Brain pericyte (primary cell): ENCODE data around the gene TMEM191B.
"Not testable (repeated sequence)": the region's sequence is repeated elsewhere in the genome, so short reads cannot be mapped to it uniquely, and the experiment has no call there.

Experiments used
- DNase-seq: peaks from one replicate; pipeline ENCODE4 v3.0.0-alpha.2; 2012; ENCODE audit warnings: low read depth, low spot score

TMEM191B gene

DNA sequence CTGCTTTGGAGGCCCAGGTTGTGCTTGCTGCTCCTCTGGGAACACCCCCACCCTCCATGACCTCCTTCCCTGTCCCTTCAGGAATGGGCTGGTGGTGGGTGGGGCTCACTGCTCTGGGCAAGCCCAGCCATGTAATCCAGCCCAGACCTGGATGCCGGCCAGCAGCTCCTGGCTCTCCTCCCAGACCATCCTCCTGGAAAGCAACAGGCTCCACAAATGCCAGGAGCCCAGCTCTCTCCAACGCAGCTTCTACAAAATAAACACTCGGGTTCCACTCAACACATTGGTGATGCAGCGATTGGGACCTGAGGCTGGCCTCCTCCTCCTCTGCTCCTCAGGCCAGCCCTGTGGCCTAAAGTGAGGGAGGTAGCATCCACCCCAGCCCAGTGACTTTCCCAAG, 30.9 kb downstream of the TMEM191B start:
- DNase-seq: not testable (repeated sequence)

DNA sequence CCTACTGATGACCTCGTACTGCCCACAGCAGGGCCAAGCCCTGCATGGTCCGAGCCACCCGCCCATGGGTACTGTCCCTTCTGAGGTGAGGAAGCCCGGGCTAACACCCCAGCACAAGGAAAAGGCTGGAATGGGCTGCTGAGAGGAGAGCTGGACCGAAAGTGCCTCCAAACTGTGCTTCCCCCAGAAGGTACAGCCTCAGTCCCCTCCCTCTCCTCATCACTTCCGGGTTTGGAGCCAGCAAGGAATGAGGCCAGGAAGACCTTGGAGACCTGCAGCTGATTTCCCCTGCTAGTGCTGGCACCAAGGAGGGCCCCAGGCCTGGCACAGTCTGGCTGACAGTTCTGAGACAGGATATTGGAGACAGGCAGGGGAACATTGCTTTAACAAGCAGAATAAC, 31.3 kb downstream of the TMEM191B start:
- not testable (repeated sequence) for DNase-seq

DNA sequence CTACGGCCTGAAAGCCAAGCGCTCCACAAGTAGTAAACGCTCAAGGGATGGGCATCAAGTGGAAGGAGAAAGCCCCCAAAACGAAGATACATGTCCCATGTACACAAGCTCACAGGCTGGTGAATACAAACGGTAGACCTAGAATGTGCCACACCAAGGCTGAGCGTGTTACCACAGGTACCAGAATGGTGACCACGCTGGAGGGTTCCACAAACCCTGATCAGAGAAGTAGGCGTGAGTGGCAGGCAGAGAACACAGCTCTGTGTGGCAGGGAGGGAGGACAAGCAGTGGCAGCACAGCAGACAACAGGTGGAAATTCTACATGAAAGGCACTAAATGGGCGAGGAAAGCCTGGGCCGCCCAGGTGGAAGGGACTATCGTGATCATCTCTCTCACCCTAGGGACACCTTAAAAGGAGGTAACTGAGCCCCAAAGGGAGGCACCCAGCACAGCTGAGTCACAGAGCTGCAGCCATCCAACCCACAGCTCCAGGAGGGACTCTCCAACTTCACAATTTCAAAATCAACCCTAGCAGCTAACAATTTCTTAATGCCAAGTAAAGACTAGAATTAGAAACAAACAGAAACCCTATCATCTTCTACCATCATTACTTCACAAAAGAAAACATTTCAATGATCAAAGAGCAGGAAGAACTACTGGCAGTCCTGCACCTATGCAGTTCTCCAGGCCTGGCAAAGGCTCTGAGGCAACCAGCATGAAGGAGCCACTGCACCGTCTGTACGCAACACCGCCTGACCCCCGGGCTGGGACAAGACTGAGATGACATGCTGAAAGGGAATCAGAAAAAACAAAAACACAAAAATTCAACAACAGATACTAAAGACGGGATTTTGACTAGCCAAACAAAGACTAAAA, 32.7 kb downstream of the TMEM191B start:
- not testable (repeated sequence) for DNase-seq

DNA sequence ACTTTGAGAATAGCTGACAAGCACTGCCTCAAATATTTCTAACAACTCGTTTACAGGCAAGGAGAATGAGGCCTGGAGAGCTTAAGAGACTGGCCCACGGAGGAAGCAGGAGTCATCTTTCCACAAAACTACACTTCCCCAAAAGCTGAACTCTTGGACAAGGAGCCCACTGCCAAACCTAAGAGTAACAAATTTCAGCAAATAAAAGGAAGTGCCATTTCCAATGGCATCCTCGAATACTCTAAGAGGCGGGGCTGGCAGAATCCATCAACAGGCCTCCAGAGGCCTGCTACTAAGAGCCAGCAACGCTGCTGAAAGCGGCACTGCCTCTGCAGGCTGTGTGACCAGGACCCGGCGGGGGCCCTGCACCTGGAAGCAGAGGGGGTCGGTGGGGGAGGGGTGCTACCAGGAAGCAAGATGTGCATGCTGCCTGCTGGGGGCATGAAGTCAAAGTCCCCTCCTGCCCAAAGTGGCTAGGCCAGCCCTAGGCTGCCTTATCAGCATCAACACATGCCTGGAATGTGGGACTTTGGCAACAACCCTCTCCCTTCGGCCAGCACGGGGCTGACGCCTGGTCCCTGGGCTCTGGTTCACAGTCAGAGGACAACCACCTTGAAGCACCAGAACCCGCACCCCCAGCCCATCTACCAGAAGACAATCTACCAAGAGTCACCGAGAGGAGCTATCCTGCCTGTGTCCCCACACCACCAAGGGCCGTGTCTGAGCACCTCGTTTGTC, 43.1 kb downstream of the TMEM191B start:
- not testable (repeated sequence) for DNase-seq

DNA sequence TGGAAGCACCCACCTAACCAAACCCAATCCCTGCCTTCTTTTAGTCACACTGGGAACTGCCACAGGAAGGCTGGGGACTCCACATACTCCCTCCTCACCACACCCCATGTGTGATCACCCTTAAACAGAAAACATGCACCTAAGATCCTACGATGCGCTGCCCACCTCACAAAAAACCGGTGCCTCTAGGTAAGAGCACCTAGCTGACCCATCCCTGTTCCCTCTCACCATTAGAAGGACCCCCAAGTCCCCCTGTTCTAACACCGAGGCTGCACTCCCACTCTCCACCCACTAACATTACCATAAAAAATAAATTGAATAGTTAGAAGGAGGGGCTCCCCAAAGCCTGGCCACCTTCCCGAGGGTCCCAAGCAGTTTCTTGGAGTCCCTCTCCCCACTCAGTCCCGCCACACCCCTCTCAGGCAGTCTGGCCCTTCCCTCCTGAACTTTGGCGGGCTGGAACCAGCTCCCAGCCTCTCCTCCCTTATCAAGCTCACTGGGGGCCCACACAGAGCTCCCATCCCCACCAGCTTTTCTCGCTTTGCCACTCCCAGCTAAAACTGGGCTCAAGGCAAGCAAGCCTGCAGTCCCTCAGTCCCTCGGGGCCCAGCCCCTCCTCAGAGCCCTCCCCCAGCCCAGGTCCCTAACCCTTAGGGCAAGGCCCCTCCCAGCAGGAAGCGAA, 46.0 kb downstream of the TMEM191B start:
- DNase-seq: not testable (repeated sequence)

DNA sequence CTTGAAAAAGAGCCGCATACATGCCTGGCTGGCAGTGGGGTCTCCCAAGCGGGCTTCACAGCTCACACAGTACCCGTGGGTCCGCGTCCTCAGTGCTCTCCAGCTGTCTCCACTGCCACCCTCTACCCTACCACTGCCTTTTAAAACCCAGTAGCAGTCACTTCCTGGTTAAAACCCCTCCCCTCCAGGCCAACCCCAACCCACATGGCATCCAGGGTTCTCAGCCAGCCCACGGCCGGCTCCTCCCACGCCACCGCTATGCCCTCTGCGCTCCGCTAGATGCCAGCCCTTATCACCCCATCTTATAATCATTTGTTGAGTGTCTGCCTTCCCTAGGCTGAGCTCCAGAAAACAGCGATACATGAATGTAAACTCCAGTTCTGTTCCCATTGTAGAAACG, 47.0 kb downstream of the TMEM191B start:
- DNase-seq: not testable (repeated sequence)

DNA sequence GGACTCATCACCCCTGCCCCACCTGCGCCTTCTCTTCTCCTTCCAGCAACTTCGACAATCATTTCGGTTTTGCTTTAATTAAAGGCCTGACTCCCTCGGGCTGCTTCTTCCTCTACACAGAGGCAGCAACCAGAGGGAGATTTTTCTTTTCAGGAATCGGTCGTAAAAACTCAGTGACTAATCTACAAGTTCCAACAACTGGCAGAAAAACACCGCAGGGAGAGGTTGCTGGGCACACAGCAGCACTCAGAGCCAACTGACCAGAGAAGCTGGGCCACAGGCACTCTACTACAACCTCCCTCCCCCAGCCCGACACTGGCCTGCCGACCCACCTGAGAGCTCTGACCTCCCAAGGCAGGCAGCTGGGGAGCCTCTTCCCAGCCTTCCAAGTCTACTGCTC, 48.1 kb downstream of the TMEM191B start:
- DNase-seq: not testable (repeated sequence)

DNA sequence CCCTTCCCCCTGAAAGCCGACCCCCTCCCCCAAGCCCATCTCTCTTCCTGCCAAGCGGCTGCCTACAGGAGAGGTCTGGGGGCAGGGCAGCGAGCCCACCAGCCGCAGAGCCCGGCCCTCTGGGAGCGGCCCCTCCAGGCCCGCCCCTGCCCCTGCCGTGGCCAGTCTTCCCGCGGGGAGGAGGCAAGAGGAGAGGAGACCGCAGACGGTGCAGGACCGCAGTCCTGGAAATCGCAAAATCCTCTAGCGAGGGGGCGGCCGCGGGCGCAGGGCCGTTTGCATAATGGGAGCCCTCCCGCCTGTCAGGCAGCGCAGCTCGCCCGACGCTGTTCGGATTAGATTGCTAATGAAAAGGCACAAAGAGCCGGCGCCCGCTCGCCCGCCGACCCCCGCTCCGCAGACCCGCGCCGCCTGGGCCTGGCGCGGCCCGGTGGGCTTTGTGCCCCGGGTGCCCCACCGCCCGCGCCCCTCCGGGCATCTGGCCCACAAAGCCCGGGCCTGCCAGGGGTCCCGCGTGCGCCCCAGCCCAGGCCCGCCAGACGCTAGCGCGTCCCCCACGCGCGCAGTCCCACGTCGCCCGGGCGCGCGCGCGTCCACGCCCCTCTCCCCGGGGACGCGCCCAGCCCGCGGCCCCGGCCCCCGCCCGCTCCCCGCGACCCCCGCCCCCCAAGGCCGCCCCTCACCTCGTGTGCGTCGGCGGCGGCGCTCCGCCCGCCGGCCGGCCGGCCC, 49.7 kb downstream of the TMEM191B start:
- not testable (repeated sequence) for DNase-seq

DNA sequence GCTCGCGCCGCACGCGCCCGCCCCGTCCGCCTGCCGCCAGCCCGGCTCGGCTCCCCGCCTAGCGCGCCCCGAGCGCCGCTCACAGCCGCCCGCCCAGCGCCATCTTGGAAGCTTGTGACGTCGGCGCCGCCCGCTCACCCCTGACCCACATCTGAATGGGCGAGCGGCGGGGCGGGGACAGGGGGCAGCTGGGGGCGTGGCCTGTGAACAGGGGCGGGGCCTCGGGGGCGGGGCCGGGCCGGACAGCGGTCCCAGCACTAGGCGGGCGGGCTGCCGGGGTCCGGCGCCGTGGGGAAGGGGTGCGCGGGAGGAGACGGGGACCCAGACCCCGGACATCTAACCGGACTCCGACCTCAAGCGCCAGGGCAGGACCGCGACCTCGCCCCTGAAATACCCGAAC, 50.2 kb downstream of the TMEM191B start:
- DNase-seq: not testable (repeated sequence)
